HCT116 (cell line): Measurements from ENCODE around the gene COX6A2. TPM values are rescaled to one million over a fixed set of nuclear protein-coding genes. Genes with fewer than 3 reads are reported as not detected.

Experiments
- ATAC-seq: fragments of 200-7000 bp; cut with Tn5 transposase; 2 replicates; pipeline ENCODE4 v1.9.1; 2020; ENCODE audit warnings: mild to moderate bottlenecking, moderate library complexity
- BruUV-seq: library from RNA; stranded (reverse); fragments of 400-500 nt; replicated peaks from 2 replicates; lab custom pipeline; 2021; lab: Mats Ljungman, UMichigan
- CTCF ChIA-PET: fragments of 300-600 bp; sonication (Branson Sonifier 250); formaldehyde crosslinking; loops from one replicate; lab custom pipeline; 2021; ENCODE audit warnings: antibody characterized with exemption; lab: Charles Lee
- POLR2A ChIA-PET: fragments of 300-600, 350-600 bp; sonication (Branson Sonifier 250); formaldehyde crosslinking; loops from one replicate; lab custom pipeline; 2021; ENCODE audit warnings: antibody characterized with exemption; lab: Charles Lee
- RAD21 ChIA-PET, 2 experiments: fragments of 300-600 bp; sonication (Branson Sonifier 250); formaldehyde crosslinking; loops; one replicate each; lab custom pipeline; 2023; ENCODE audit warnings: low total read pairs in 2 of 2; ENCODE audit not compliant: uncharacterized antibody in 2 of 2, unreplicated experiment in 2 of 2, low non-redundant PET in 1 of 2; lab: Charles Lee
- DNase-seq: peaks from one replicate; pipeline ENCODE4 v3.0.0-alpha.2; 2010; ENCODE audit warnings: low read depth, low spot score
- H2AFZ ChIP-seq: fragments of 200-600 bp; shearing (Covaris generic), sonication (generic); 2 replicates; pipeline ENCODE4 v1.6.1; 2017; ENCODE audit warnings: low read depth, mixed run types, mixed read lengths, antibody characterized with exemption, low read length; ENCODE audit not compliant: poor library complexity, severe bottlenecking
- H3K27ac ChIP-seq: 2 replicates; pipeline ENCODE4 v1.5.1; 2012; ENCODE audit warnings: low read depth, low read length
- H3K27me3 ChIP-seq: fragments of 200-600 bp; sonication (generic); 2 replicates; pipeline ENCODE4 v1.6.1; 2016; ENCODE audit warnings: mixed run types, low read length, mixed read lengths; ENCODE audit not compliant: insufficient read depth
- H3K36me3 ChIP-seq, 2 experiments: fragments of 200-500 bp in 1 of 2; fragments of 200-600 bp in 1 of 2; sonication (Bioruptor generic) in 1 of 2; sonication (generic) in 1 of 2; 2 replicates each; pipeline versions ENCODE4 v1.5.1 to v1.6.1; 2014 to 2016; ENCODE audit warnings: low read length in 2 of 2, inconsistent platforms in 1 of 2, mixed read lengths in 1 of 2, mixed run types in 1 of 2; ENCODE audit not compliant: insufficient read depth in 2 of 2, control insufficient read depth in 1 of 2
- H3K4me1 ChIP-seq, 2 experiments: fragments of 200-600 bp in 1 of 2; sonication (generic) in 1 of 2; 2 replicates each; pipeline versions ENCODE4 v1.5.1 to v1.6.1; 2012 to 2017; ENCODE audit warnings: low read length in 2 of 2, inconsistent platforms in 1 of 2, mild to moderate bottlenecking in 1 of 2, mixed read lengths in 1 of 2, mixed run types in 1 of 2, moderate library complexity in 1 of 2; ENCODE audit not compliant: insufficient read depth in 2 of 2, control insufficient read depth in 1 of 2
- H3K4me2 ChIP-seq: fragments of 200-600 bp; sonication (generic); 2 replicates; pipeline ENCODE4 v1.6.1; 2017; ENCODE audit warnings: mixed run types, low read length, mixed read lengths
- H3K4me3 ChIP-seq, 2 experiments: fragments of 200-600 bp in 1 of 2; sonication (generic) in 1 of 2; replicated peaks in 1 of 2; 2 replicates each; pipeline ENCODE4 v1.5.1; 2011 to 2016; ENCODE audit warnings: low read length in 2 of 2, control low read depth in 1 of 2, low read depth in 1 of 2, mild to moderate bottlenecking in 1 of 2, mixed read lengths in 1 of 2, mixed run types in 1 of 2
- H3K79me2 ChIP-seq: fragments of 200-600 bp; sonication (generic); 2 replicates; pipeline ENCODE4 v1.6.1; 2017; ENCODE audit warnings: mild to moderate bottlenecking, mixed run types, low read length, moderate library complexity, mixed read lengths; ENCODE audit not compliant: insufficient read depth
- H3K9ac ChIP-seq: fragments of 200-600 bp; sonication (generic); 2 replicates; pipeline ENCODE4 v1.6.1; 2016; ENCODE audit warnings: low read length, mixed read lengths
- H3K9me2 ChIP-seq: fragments of 200-600 bp; sonication (generic), shearing (Covaris generic); 2 replicates; pipeline ENCODE4 v1.6.1; 2017; ENCODE audit warnings: mixed run types, mild to moderate bottlenecking, moderate library complexity; ENCODE audit not compliant: insufficient read depth
- H3K9me3 ChIP-seq, 2 experiments: fragments of 200-500 bp in 1 of 2; fragments of 200-600 bp in 1 of 2; sonication (Bioruptor generic) in 1 of 2; sonication (generic) in 1 of 2; 2 replicates each; pipeline ENCODE4 v1.6.1; 2014 to 2017; ENCODE audit warnings: low read length in 2 of 2, mixed read lengths in 2 of 2, inconsistent platforms in 1 of 2, low read depth in 1 of 2, mild to moderate bottlenecking in 1 of 2, mixed run types in 1 of 2, moderate library complexity in 1 of 2; ENCODE audit not compliant: control insufficient read depth in 1 of 2, insufficient read depth in 1 of 2
- H4K20me1 ChIP-seq: fragments of 200-600 bp; sonication (generic), shearing (Covaris generic); 2 replicates; pipeline ENCODE4 v1.6.1; 2017; ENCODE audit warnings: mixed run types, mild to moderate bottlenecking, moderate library complexity; ENCODE audit not compliant: insufficient read depth
- CBX3 ChIP-seq: IDR thresholded peaks from 2 replicates; pipeline ENCODE4 v1.6.1; 2012; ENCODE audit warnings: low read depth
- CEBPB ChIP-seq: IDR thresholded peaks from 2 replicates; pipeline ENCODE4 v1.6.1; 2012; ENCODE audit warnings: low read depth
- CTCF ChIP-seq, 3 experiments: fragments of 200-600 bp in 1 of 3; sonication (generic) in 1 of 3; IDR thresholded peaks in 2 of 3; conservative IDR thresholded peaks in 1 of 3; 2 replicates each; pipeline ENCODE4 v1.5.1; 2012 to 2017; ENCODE audit warnings: low read depth in 2 of 3, low read length in 2 of 3, antibody characterized with exemption in 1 of 3, borderline replicate concordance in 1 of 3, control low read depth in 1 of 3, mild to moderate bottlenecking in 1 of 3, mixed read lengths in 1 of 3, mixed run types in 1 of 3, moderate library complexity in 1 of 3; ENCODE audit not compliant: insufficient read depth in 1 of 3
- EGR1 ChIP-seq: IDR thresholded peaks from 2 replicates; pipeline ENCODE4 v1.6.1; 2012; ENCODE audit warnings: low read depth
- ELF1 ChIP-seq: IDR thresholded peaks from 2 replicates; pipeline ENCODE4 v1.6.1; 2012; ENCODE audit warnings: low read depth, borderline replicate concordance
- EZH2 ChIP-seq: fragments of 200-600 bp; sonication (generic); IDR thresholded peaks from 2 replicates; pipeline ENCODE4 v1.6.1; 2017; ENCODE audit warnings: antibody characterized with exemption, mixed run types
- EZH2phosphoT487 ChIP-seq: fragments of 200-600 bp; IDR thresholded peaks from 2 replicates; pipeline ENCODE4 v1.6.1; 2018; ENCODE audit warnings: antibody characterized with exemption, borderline replicate concordance
- FOSL1 ChIP-seq: IDR thresholded peaks from 2 replicates; pipeline ENCODE4 v1.6.1; 2012; ENCODE audit warnings: low read depth
- SRF ChIP-seq: IDR thresholded peaks from 2 replicates; pipeline ENCODE4 v1.6.1; 2012; ENCODE audit warnings: low read depth
- ZBTB33 ChIP-seq: IDR thresholded peaks from 2 replicates; pipeline ENCODE4 v1.6.1; 2011; ENCODE audit warnings: mild to moderate bottlenecking, low read length, moderate library complexity; ENCODE audit not compliant: insufficient replicate concordance; ENCODE audit errors: extremely low read depth
- intact Hi-C: fragments of 100-400 bp; cut with micrococcal nuclease; formaldehyde crosslinking; loops from 2 replicates; pipeline ENCODE4 v1.10.0; 2022
- total RNA-seq: library from RNA; stranded (reverse); gene quantifications from one replicate; pipeline ENCODE4 v1.2.1, GENCODE V29; 2021; ENCODE audit not compliant: unreplicated experiment
- TF ChIP-seq, protein P1 (sequence below): IDR thresholded peaks from 2 replicates; pipeline ENCODE4 v1.6.1; 2012

Gene COX6A2
- total RNA-seq, 1 experiment from 2014 or later = not detected

GRCh38 chr16:31451681-31452351, 23.7 kb upstream of the COX6A2 start (continued):
- TF ChIP-seq ZBTB33 = no peak
- TF ChIP-seq, all 23 proteins: peak for 5

GRCh38 chr16:31451201-31451600, 23.0 kb upstream of the COX6A2 start:
- ATAC-seq (no peak), DNase-seq (no peak)
- no peaks in the 10 kb centered on the region for H3K27me3 ChIP-seq
- H3K36me3 ChIP-seq = no peaks in the 10 kb centered on the region
- peak overlapping the region; percentile 50 for H3K4me2 ChIP-seq
- no peak overlapping the region for H2AFZ ChIP-seq
- POLR2A ChIA-PET = interaction anchor here (1.3 to 1.7 kb wide), 4 partner anchors 8 to 271 kb away, joined by 3 to 8 read pairs (median 4); partner anchors contain the start of genes FUS and ZNF843
- intact Hi-C loops = loop anchor here (10.0 kb wide), 2 partner anchors 236 to 376 kb away; partner anchors contain the start of genes PYDC1, TRIM72, ZNF646 and ZNF668
- H3K4me3 ChIP-seq = no peak overlapping the region
- no peak overlapping the region for H3K27ac ChIP-seq
- no peaks in the 10 kb centered on the region for H3K9me3 ChIP-seq
- TF ChIP-seq, protein P1, sequence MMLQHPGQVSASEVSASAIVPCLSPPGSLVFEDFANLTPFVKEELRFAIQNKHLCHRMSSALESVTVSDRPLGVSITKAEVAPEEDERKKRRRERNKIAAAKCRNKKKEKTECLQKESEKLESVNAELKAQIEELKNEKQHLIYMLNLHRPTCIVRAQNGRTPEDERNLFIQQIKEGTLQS = no peak
- TF ChIP-seq EZH2phosphoT487 (no peak), CBX3 (no peak), ELF1 (no peak), SRF (no peak), ZBTB33 (no peak), EZH2 (no peak), FOSL1 (no peak), CTCF (IDR thresholded peaks at IDR 0.05 in 2 of 3, conservative IDR thresholded peaks at IDR 0.05 in 1 of 3; ENCODE audit: borderline replicate concordance in 1 of 3, insufficient read depth in 1 of 3, low read depth in 2 of 3, low read length in 2 of 3) (no peak), EGR1 (no peak), CEBPB (no peak)
- BruUV-seq = no TSS peak
- peaks cover 11% of the 10 kb centered on the region; the same call in 1 of the 2 replicates for H3K79me2 ChIP-seq
- CTCF ChIA-PET = interaction anchor here (0.9 to 6.0 kb wide), 6 partner anchors 7 to 309 kb away, joined by 3 to 36 read pairs (median 4); partner anchors contain the start of genes ARMC5 and ZNF843
- peak overlapping the region; percentile 30 for H3K9ac ChIP-seq
- no peaks in the 10 kb centered on the region for H4K20me1 ChIP-seq
- RAD21 ChIA-PET = no interaction called here
- H3K9me2 ChIP-seq = no peaks in the 10 kb centered on the region
- H3K4me1 ChIP-seq = peaks cover 27 to 44% of the 10 kb centered on the region in 2 experiments
